GM10248 (cell line): Measurements from ENCODE around the gene COBL.

Experiments
- CTCF ChIA-PET: fragments of 300-600 bp; sonication (Branson Sonifier 250); formaldehyde crosslinking; extraction: SDS; loops from one replicate; lab custom pipeline; 2021; ENCODE audit warnings: antibody characterized with exemption; lab: Yijun Ruan, JAX
- POLR2A ChIA-PET: fragments of 350-650 bp; sonication (Branson Sonifier 250); formaldehyde crosslinking; extraction: SDS; loops from one replicate; lab custom pipeline; 2020; ENCODE audit warnings: antibody characterized with exemption; lab: Yijun Ruan, JAX
- DNase-seq: peaks from one replicate; pipeline ENCODE4 v3.0.0; 2012; ENCODE audit errors: extremely low spot score
- TF ChIP-seq, protein P1 (sequence below): IDR thresholded peaks from 2 replicates; pipeline ENCODE4 v1.5.1; 2012; ENCODE audit warnings: mild to moderate bottlenecking, low read depth; ENCODE audit errors: extremely low read depth, missing control alignments, control extremely low read depth

The COBL gene

DNA sequence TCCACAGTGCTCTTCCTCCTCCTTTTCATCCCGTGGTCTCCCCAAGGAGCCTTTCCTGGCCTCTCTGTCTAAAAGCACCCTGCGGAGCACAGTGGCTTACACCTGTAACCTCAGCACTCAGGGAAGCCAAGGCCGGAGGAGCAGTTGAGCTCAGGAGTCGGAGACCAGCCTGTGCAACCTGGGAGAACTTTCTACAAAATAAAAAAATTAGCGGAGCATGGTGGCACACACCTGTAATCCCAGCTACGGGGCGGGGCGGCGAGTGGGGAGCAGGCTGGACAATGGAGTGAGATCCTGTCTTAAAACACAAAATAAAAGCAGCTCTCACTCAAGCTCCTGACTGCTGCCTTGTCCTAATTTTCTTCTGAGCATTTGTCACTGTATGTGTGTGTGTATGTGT is 1.4 kb upstream of the COBL start:
- TF ChIP-seq, protein P1, sequence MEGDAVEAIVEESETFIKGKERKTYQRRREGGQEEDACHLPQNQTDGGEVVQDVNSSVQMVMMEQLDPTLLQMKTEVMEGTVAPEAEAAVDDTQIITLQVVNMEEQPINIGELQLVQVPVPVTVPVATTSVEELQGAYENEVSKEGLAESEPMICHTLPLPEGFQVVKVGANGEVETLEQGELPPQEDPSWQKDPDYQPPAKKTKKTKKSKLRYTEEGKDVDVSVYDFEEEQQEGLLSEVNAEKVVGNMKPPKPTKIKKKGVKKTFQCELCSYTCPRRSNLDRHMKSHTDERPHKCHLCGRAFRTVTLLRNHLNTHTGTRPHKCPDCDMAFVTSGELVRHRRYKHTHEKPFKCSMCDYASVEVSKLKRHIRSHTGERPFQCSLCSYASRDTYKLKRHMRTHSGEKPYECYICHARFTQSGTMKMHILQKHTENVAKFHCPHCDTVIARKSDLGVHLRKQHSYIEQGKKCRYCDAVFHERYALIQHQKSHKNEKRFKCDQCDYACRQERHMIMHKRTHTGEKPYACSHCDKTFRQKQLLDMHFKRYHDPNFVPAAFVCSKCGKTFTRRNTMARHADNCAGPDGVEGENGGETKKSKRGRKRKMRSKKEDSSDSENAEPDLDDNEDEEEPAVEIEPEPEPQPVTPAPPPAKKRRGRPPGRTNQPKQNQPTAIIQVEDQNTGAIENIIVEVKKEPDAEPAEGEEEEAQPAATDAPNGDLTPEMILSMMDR, result no peak
- ChIA-PET POLR2A (no interaction called here), CTCF (no interaction called here)
- no peak for DNase-seq

DNA sequence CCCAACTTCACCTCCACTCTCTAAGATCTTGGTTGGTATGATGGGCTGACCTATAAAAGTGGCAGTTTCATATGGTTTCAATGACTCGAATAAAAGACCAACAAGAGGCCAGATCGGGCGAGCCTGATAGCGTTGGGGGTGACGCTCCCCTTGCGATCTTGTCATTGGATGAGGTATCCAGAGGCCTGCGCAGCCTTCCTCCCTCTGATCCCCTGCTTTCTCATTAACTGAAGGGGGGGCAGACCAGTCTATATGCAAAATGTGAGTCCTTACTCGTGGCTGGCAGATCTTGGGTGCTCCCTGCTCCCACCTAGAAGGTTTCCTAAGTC is 937 bp upstream of the COBL start:
- ChIA-PET POLR2A (no interaction called here), CTCF (no interaction called here)
- no peak for DNase-seq
- TF ChIP-seq, protein P1, result no peak

DNA sequence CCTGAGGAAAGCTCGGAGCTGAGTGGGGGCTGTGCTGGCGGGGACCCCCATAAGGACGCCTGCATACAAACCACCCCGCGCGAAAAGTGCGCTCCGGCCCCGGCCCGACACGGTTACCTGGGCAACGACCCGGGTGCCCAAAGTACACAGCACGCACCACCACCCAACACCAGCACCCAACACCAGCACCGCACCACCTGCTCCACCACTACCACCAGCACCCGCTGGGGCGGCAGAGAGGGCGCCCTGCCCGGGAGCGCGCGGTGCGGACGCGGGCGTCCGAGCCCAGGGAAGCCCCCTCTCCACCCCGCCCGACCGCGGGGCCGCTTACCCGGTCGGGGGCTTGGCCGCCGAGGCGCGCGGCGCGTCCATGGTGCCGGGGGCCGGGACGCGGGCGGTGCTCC is 345 bp downstream of the COBL start:
- TF ChIP-seq, protein P1, result no peak
- no peak for DNase-seq
- CTCF ChIA-PET, result no interaction called here
- POLR2A ChIA-PET, result no interaction called here

GRCh38 chr7:51315393-51316261 is 982 bp downstream of the COBL start:
- ChIA-PET POLR2A (no interaction called here), CTCF (no interaction called here)
- TF ChIP-seq, protein P1, result no peak

DNA sequence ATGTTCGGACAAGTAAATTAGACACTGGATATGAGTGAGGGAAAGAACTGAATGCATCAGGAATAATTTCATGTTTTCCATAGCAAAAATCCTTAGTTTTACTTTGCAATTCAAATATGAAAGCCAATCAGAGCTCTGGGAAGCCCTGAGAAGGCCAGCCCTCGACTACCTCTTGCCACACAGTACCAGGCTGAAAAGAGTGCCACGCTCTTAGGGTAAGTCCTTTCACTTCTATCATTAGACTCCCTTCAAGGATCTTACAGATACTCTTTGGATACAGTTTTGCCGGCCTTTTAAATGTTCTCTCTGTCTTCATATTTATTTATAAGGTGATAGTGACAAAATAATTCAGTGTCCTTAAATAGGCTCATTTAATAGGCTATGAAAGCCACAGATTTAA is 1.9 kb downstream of the COBL start:
- POLR2A ChIA-PET, result no interaction called here
- CTCF ChIA-PET, result no interaction called here
- no peak for DNase-seq

More at GRCh38 chr7:51315393-51316261, 982 bp downstream of the COBL start:
- DNase-seq, result no peak

GRCh38 chr7:51313738-51314425 is 2.7 kb downstream of the COBL start:
- TF ChIP-seq, protein P1, result no peak
- ChIA-PET CTCF (no interaction called here), POLR2A (interaction anchor here (0.7 kb wide), 1 partner anchor 1196 kb away, joined by 3 read pairs; no protein-coding TSS in a partner anchor)
- DNase-seq, result no peak

More for the DNA sequence above, 1.9 kb downstream of the COBL start:
- TF ChIP-seq, protein P1, result no peak
